Dermis blood vessel endothelial cell (primary cell): ENCODE data around the gene SLC35F3. TPM values are rescaled to one million over a fixed set of nuclear protein-coding genes. Genes with fewer than 3 reads are reported as not detected.
"Not testable (repeated sequence)": the region's sequence is repeated elsewhere in the genome, so short reads cannot be mapped to it uniquely, and the experiment has no call there.

ENCODE experiments used
- DNase-seq: peaks from one replicate; pipeline ENCODE4 v3.0.0; 2010
- total RNA-seq: library from RNA; depleted of rRNA; stranded (reverse); fragments of >200 nt; gene quantifications from 2 replicates; pipeline ENCODE4 v1.2.3, GENCODE V29; 2014

SLC35F3 gene
- total RNA-seq, 1 donor from 2014 or later: under 0.01 TPM

DNA sequence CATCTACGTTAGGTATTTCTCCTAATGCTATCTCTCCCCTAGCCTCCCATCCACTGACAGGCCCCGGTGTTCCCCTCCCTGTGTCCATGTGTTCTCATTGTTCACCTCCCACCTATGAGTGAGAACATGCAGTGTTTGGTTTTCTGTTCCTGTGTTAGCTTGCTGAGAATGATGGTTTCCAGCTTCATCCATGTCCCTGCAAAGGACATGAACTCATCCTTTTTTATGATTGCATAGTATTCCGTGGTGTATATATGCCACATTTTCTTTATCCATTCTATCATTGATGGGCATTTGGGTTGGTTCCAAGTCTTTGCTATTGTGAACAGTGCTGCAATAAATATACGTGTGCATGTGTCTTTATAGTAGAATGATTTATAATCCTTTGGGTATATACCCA, 247.9 kb downstream of the SLC35F3 start:
- not testable (repeated sequence) for DNase-seq

DNA sequence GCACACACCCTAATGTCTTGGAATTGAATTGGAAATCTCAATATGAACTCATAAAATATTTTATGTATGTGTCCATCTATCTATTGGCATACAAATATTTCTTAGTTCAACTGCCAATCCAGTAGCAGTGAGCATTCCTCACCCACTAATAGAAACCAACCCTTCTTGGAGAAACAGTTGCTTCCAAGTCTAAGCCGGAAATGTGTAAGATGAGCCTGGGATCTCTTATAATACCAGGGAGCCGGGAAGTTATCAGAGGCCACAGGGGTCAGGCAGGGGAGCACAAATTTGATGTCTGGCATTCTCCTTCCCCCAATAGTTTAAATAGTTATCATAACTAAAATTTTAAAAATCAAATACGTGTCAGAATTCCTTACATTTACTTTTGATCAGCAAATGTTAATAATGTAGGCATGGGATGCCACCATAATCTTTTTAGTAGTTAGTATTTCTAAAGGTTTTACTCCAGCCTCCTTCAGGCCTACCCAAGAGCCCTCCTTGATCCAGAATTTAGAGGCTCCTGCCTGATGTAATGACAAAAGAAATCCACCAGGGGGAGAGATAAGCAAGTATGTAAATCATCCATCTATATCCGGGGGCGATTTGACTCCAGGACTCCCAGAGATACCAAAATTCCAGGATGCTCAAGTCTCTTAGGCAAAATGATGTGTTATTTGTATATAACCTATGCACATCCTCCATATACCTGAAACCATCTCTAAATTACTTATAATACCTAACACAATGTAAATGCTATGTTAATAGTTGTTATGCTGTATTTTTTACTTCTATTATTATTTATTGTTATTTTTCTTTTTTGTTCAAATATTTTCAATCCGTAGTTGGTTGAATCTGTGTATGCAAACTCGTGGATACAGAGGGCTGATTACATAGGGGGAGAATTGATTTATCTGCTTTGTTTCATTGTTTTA, 250.1 kb downstream of the SLC35F3 start:
- peak; percentile 81 for DNase-seq

DNA sequence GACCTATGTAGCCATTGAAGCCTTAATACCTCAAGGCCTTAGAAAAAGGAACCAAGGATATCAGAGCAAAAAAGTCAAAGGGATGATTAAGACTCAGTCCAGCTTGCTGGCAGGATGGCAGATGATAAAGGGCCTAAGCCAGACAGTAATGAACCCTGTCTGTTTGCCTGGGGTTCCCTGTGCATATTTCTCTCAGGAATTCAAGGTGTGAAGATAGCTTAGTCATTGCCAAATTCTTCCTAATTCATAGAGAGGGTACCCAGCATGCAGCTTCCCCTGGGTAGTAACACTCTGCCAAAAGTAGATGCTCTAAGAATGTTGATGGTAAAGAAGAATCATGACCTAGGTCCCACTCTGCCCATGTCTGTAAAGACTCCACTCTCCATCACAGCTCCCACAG, 258.2 kb downstream of the SLC35F3 start:
- no peak for DNase-seq

DNA sequence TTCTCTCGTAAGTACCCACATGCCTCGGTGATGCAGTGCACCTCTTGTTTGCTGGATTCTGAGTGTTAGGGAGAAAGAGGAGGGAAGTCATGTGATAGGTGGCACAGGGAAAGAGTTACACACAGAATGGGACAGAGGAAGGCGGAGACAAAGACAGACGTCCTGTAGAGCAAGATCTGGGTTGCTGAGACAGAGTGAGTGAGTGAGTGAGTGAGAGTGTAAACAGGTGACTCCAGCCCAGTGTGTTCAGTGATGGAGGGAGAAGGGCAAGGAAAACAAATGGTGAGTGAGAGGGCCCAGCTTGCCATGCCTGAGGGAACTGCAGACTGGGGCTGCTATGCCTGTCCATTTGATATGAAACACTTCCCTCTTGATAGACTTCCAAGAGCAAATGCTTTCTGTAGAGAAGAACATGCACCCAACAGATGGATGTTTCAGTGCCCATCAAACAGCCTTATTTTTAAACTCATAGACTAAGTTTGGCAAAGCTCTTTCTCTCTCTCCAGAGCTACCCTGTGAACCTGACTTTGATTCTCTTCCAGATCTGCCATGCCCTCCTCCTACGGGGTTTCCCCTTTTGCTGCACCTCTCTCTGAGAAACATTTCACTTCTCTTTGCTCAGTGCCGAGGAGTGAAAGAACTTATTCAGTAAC, 258.9 kb downstream of the SLC35F3 start:
- DNase-seq: no peak

DNA sequence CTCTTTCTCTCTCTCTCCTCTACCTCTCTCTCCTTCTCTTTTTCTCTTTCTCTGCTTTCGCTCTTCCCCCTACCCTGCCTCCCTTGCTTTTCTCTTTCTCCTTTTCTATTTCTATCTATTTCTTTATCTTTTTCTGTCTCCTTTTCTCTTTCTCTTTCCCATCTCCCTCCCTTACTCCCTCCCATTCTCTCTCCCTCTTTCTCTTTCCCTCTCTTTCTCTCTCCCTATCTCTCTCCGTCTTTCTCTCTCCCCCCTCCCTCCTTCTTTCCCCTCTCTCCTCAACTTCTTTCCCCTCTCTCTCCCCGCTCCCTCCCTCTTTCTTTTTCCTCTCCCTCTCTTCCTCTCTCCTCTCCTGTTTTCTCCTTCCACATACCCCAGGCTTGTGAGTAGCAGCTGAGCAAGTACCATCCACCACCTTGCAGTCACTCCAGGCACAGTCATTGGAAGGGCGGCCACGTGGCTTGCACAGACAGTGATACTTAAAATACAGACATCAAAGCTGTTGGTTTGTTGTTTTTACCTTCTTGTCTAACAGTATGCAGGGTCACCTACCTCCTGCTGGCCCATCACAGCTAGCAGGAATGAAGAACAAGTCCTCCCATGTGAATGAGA, 259.7 kb downstream of the SLC35F3 start:
- no peak for DNase-seq

DNA sequence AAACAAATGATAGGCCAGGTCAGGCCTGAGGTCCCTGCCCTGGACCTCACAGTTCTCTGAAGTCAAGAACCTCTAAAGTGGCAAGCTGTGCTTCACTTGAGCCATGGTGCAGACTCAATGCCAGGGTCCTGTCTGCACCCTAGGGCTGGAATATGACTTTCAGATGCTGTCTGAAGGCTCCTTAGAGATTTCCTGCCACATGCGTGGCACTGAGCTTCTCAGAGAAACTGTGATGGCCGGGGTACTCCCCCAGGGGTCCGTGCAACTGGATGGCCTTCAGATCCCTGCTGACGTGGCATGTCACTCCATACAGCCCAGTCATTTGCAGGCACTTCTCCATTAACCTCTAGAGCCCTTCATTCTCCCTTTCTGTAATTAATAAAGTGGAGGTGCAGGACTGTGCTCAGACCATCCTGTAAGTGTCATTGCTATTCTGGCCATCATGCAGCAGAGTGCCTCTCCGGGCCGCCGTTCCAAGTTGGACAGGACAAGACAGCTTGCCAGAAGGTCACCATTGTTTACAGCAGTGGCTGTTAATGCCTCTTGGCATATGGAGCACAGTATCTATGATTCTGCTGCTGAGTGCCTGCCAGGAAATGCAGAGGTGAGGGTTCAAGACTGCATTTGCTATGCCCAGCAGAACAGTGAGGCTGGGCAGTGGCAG, 263.7 kb downstream of the SLC35F3 start:
- no peak for DNase-seq

DNA sequence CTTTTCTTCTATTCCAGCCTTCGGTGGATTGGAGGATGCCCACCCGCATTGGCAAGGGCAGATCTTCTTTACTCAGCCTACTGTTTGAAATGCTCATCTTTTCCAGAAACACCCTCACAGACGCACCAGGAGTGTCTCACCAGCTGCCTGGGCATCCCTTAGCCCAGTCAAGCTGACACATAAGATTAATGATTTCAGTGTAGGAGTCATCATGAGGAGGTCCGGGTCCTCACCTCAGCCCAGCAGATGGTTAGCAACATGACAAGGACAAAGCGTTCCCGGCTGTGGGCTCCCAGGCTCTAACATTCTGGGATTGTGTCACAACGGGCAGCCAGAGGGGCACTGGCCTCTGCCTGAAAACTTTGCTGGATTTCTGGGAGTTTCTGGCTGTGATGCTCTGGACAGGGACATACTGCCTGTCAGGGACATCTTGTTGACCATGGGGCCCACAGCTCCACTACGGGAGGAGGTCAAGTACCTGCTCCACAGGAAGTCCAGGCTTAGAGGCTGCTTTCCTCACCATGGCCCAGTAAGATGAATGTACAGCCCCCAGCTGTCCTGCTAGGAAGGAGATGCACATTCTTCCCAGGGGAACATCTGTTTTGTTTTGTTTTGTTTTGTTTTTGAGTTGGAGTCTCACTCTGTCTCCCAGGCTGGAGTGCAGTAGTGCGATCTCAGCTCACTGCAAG, 264.8 kb downstream of the SLC35F3 start:
- no peak for DNase-seq

DNA sequence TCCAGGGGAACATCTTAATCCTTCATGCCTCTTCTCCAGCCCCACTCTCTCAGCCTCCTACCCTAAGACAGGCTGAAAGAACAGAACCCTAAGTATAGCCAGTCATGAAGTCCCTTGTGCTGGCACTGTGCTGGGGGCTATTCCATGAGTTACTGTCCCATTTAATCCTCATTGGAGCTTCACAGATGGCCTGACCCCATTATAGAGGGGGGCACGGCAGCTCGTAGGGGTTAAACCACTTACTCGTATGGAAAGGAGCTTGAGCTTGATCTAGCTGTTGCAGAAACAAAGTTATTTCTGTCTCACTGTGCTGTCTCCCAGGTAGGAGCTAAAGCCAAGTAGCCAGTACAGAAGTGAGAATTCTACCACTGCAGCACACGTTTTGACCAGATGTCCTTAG, 265.6 kb downstream of the SLC35F3 start:
- no peak for DNase-seq

DNA sequence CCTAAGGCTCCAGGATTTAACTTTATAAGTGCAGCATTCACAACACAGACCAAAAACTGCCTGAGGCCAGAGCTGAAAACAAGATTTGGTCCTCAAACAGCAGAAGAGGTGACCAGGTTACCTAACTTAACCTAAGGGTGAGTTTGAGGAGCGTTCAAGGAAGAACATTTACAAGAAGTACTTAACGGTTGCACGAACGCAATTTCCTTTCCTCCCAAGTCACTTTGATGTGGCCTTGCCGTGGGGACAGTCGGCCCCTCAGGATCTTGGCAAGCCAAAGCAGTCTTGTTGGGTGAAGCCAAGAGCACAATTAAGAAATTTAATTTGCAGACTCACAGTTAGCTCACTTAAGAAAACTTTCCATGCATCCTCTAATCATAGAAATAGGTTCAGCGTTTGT, 266.1 kb downstream of the SLC35F3 start:
- DNase-seq: no peak

DNA sequence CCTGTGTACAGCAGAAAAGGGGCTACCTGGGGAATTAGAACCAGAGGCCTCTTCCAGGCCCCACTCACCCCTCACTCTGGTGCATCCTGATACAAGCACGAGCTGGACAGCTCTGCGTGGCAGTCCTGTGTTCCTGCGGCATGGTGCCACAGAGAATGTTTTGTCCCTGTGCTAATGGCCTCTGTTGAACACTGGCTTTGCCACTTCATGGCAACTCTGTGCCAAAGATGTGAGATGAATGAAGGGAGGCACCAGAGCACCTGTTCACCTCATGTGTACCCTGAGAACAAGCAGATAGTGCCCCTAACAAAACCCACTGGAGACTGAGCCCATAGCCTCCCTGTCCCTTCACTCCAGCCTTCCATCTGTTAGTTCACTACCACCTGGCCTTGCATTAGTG, 269.5 kb downstream of the SLC35F3 start:
- no peak for DNase-seq

DNA sequence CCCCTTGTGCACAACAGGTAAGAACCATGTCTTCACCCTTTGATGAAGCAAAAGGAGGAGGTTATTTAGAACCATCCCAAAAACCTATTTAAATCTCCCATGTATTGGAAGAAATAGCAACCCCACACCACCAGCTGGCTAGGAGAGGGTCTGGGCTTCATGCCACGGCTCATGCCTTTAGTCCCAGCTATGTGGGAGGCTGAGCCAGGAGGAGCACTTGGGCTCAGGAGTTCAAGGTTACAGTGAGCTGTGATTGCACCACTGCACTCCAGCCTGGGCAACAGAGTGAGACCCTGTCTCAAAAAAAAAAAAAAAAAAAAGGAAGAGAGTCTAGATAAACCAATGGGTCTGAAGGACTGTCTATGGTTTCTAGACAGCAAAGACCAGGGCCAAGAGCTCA, 270.9 kb downstream of the SLC35F3 start:
- DNase-seq: no peak

DNA sequence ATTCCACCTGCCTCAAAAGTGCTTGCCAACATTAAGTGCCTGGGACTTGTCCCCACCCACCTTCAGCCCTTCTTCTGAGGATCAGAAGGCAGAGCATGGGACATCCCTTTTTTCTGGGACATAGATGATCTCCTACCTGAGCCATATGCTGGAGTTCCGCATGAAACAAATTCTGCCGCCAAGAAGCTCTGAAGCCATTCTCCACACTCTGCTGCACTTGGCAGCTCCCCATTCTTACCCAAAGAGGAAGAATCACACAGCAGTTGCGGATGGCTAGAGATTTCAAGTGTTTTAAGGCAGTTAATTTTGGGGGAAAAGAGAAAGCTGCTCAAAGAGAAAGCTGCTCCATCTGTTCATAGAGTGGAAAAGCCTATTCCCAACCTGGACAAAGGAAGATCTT, 271.5 kb downstream of the SLC35F3 start:
- no peak for DNase-seq

DNA sequence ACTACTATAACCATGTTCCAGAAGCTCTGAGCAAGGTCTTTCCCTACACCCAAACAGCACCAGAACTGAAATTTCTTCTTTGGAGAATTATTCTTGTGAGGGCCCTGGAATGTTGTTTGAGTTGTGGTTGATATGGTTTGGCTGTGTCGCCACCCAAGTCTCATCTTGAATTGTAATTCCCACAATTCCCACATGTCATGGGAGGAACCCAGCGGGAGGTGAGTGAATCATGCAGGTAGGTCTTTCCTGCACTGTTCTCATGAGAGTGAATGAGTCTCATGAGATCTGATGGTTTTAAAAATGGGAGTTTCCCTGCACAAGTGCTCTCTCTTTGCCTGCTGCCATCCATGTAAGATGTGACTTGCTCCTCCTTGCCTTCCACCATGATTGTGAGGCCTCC, 272.4 kb downstream of the SLC35F3 start:
- DNase-seq: not testable (repeated sequence)

DNA sequence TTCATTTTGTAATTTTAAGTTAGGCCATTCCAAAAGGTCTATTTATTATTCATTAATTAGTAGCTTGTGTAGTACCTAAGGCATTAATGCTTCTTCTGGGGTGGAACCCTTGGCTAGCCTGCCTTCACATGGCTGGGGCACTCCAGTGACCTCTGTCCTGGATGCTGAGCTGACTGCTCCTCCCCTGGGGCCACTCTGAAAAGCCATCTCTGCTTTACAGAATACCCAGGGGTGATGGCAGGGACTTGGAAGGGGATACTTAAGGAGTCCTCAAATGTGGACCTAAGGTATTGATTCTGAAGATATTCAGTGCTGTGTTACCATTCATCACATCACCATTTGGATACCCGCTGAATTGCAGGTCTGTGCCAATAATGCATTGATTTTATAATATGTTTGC, 281.0 kb downstream of the SLC35F3 start:
- no peak for DNase-seq

DNA sequence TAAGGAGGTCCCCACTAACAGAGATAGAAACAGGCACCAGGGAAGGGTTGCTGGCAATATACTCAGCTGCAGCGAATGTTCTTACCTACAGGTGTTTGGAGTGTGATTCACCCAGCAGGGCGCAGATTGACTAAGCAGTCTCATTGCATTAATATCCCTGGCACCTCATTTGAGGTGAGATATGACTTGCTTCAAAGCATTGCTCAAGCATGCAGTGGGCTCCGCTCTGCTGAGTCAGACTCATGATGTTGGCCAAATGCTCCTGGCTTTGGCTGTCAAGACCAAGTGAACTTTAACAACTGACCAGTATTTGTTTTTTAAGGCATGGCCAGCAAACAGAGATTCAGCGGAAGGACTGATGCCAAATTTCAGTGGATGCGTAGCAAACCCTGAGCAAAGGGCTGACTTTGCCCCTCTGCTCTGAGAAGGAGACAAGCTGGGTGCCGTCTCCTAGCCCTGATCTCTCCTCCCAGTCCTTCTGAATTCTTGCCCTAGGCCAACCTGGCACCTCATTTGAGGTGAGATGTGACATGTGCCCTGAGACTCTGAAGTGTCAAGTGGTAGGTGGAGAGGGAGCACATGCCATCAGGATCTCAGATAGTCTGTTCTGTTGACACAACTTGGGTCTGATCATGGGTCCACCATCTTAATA, 281.7 kb downstream of the SLC35F3 start:
- DNase-seq: no peak

DNA sequence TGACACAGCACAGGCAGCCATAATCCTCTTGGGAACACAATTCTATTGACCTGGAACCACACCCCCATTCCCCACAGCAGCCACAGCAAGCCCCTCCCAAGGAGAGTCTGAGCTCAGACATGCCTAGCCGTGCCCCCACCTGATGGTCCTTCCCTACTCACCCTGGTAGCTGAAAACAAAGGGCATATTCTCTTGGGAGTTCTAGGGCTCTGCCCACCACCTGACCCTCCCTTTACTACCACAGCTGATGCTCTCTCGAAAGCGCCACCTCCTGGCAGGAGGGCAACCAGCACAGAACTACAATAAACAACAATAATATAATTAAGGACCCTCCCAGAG, 283.9 kb downstream of the SLC35F3 start:
- peak; percentile 17 for DNase-seq

DNA sequence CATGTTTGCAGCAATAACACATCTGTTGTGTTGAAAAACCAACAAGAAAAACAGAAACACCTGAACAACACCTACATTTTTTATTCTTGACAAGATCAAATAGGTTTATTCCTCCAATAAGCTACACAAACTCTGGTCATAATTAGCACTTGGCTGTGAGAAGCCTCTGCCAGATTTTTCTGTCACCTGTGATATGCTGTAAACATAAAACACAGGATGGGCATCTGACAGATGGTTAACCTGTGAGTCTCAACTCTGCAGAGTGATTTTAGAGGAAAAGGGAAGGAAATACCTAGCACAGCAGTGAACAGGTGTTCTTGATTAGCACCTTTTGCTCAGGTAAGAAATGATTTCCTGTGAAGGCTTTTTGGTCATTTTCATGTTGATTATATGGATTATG, 293.4 kb downstream of the SLC35F3 start:
- DNase-seq: no peak

DNA sequence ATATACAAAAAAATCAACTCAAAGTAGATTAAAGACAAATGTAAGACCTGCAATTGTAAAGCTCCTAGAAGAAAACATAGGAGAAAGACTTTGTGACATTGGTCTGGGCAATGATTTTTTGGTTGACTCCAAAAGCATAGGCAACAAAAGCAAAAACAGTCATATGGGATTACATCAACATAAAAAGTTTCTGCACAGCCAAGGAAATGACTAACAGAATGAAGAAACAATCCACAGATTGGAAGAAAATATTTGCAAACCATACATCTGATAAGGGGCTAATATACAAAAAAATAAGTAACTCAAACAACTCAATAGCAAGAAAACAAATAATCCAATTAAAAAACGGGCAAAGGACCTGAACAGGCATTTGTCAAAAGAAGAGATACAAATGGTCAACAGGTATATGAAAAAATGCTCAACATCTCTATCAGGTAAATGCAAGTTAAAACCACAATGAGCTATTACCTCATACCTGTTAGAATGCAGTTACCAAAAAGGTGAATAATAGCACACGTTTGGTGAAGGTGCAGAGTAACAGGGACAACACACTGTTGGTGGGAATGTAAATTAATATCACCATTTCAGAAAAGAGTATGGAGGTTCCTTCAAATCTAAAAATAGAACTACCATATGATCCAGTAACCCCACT, 295.1 kb downstream of the SLC35F3 start:
- DNase-seq: no peak

DNA sequence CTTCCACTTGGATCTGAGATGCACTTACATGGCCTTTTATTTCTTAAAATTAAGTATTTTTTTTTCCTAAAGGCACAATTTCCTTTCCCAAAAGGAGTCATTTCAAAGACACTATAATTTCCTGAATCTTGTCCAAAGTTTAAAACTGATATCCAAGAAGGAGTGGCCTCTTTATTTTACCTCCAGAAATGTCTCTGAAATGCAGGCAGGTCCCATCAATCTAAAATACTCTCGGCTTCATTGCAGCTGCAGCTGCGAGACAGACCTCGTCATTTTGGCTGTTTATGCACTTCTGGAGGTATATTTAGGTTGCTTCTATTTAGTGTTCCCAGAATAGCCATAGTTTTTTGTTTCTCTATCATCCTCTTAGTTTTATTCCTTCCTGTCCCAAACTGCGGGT, 296.1 kb downstream of the SLC35F3 start:
- DNase-seq: no peak

DNA sequence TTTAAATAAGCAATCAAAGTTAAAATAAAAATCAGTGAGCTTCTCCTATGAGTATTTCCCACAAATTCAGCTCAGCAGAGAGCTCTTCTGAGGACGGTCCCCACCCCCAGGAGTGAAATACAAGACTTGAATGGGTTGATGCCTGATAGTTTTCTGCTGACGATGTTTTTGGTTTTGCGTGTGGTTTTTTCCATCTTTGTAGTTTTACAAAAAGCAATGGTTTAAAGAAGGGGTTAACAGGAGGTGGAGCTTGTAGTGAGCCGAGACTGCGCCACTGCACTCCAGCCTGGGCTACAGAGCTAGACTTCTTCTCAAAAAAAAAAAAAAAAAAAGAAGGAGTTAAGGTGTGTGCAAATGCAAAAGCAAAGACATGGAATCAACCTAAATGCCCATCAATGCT, 297.1 kb downstream of the SLC35F3 start:
- no peak for DNase-seq

DNA sequence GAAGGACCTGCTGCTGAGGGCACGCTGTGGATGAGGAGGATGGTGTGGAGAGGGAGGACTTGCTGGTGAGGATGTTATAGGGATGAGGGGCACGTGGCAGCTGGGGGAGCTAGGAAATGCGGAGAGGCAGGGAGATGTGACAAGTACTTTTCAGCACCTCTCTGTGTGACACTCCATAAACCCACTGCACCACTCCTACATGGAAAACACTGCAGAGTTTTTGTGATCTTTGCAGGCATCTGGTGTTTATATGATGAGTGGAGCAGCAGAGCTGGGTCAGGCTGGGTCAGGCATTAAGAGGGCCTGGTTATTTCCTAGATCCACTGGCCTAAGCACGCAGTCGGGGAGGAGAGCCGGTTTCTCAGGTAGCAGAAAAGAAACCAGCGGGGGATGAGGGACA, 301.5 kb downstream of the SLC35F3 start:
- no peak for DNase-seq
